DOHH2 (cell line): Measurements from ENCODE around the gene GPAM.
"Not testable (repeated sequence)": the region's sequence is repeated elsewhere in the genome, so short reads cannot be mapped to it uniquely, and the experiment has no call there.

Source experiments
- H3F3A ChIP-seq: fragments of 200-600 bp; sonication (generic), shearing (Covaris generic); 2 replicates; pipeline ENCODE4 v1.6.0; 2016; ENCODE audit warnings: antibody characterized with exemption, mild to moderate bottlenecking; ENCODE audit not compliant: control insufficient read depth, insufficient read depth
- H3K27ac ChIP-seq: fragments of 200-600 bp; sonication (generic); 2 replicates; pipeline ENCODE4 v1.5.1; 2014; ENCODE audit warnings: low read depth, mild to moderate bottlenecking, low read length, moderate library complexity
- H3K27me3 ChIP-seq: fragments of 200-600 bp; sonication (generic); 2 replicates; pipeline ENCODE4 v1.6.1; 2014; ENCODE audit warnings: mild to moderate bottlenecking, low read length, mixed read lengths; ENCODE audit not compliant: control insufficient read depth
- H3K36me3 ChIP-seq: fragments of 200-600 bp; sonication (generic); 2 replicates; pipeline ENCODE4 v1.6.1; 2014; ENCODE audit warnings: mild to moderate bottlenecking, low read length, moderate library complexity, mixed read lengths; ENCODE audit not compliant: control insufficient read depth
- H3K4me1 ChIP-seq: fragments of 200-600 bp; sonication (generic); 2 replicates; pipeline ENCODE4 v1.6.1; 2014; ENCODE audit warnings: mild to moderate bottlenecking, low read length, mixed read lengths; ENCODE audit not compliant: control insufficient read depth
- H3K4me2 ChIP-seq: fragments of 200-600 bp; sonication (generic); 2 replicates; pipeline ENCODE4 v1.6.0; 2014; ENCODE audit warnings: mild to moderate bottlenecking, low read length, moderate library complexity
- H3K4me3 ChIP-seq: fragments of 200-600 bp; sonication (generic); 2 replicates; pipeline ENCODE4 v1.5.1; 2014; ENCODE audit warnings: mild to moderate bottlenecking, low read length, mixed read lengths
- H3K79me2 ChIP-seq: fragments of 200-600 bp; sonication (generic); 2 replicates; pipeline ENCODE4 v1.6.1; 2014; ENCODE audit warnings: mild to moderate bottlenecking, low read length, mixed read lengths; ENCODE audit not compliant: control insufficient read depth
- H3K9me2 ChIP-seq: fragments of 200-600 bp; sonication (generic); replicated peaks from 2 replicates; pipeline ENCODE4 v1.6.1; 2014; ENCODE audit warnings: mild to moderate bottlenecking, low read length, mixed read lengths; ENCODE audit not compliant: control insufficient read depth
- H3K9me3 ChIP-seq: fragments of 200-600 bp; sonication (generic); 2 replicates; pipeline ENCODE4 v1.6.1; 2014; ENCODE audit warnings: antibody characterized with exemption, low read length, mixed read lengths; ENCODE audit not compliant: control insufficient read depth, insufficient read depth
- H4K20me1 ChIP-seq: fragments of 200-600 bp; sonication (generic); 2 replicates; pipeline ENCODE4 v1.6.0; 2014; ENCODE audit warnings: low read depth, mild to moderate bottlenecking, antibody characterized with exemption, low read length, moderate library complexity; ENCODE audit not compliant: control insufficient read depth, insufficient read depth
- CTCF ChIP-seq: fragments of 200-600 bp; sonication (generic); IDR thresholded peaks from one replicate; pipeline ENCODE4 v1.5.1; 2014; ENCODE audit warnings: antibody characterized with exemption, mild to moderate bottlenecking, low read depth, low read length; ENCODE audit not compliant: poor library complexity, severe bottlenecking
- EZH2phosphoT487 ChIP-seq: fragments of 200-600 bp; sonication (generic); IDR thresholded peaks from 2 replicates; pipeline ENCODE4 v1.6.1; 2017; ENCODE audit warnings: borderline replicate concordance, mild to moderate bottlenecking, antibody characterized with exemption, low read length, moderate library complexity, mixed read lengths

The GPAM gene

DNA sequence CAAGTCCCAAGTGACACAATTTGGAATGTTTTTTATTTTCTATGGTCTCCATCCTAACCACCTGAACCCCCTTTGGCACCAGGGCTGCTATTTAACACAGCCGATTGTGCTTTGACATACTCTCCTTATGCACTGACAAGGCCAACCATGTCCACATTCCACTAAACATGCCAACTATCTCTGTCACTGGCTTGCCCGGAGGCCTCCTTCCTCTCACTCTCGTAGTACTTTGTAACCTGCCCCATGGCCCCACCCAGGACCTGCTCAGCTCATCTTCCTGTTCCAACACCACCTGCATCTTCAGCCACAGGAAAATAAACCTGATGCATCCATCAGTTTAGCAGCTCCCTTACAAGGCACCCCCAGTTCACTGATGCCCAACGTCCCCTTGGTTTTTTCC, 63.1 kb downstream of the GPAM start:
- no peak overlapping the region for H3K27ac ChIP-seq
- TF ChIP-seq CTCF: no peak
- no peak for TF ChIP-seq EZH2phosphoT487

DNA sequence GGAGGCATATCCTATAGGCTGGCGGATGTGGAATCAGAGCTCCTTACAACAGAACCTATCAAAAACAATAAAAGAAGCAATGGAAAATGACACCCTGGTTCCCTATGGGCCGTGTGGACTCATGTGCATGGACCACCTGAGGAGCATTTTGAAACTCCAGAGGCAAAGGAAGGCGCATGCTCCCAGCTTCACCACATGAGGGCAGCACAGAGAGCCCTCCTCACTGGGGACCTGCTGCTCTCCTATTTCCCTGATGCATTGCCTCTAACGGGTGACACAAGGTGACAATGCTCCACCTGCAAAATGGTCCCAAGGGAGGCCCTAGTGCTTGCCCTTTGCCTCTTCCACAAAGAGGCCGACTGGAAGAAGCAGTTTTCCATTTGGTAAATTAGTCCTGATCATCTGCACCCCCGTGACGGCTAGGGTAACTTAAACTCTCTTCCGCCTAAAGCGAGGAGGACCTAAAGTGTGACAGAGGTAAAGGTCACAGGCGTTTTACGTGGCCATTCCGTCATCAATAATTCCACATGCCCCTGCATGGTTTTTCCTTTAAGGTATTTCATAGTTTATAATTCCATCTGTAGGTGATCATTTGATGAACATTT, 67.7 kb downstream of the GPAM start:
- no peaks in the 10 kb centered on the region for H3K4me1 ChIP-seq
- no peaks in the 10 kb centered on the region for H3K9me2 ChIP-seq
- TF ChIP-seq EZH2phosphoT487 (no peak), CTCF (peak; percentile 83)
- H3K27ac ChIP-seq: no peak overlapping the region
- H3K4me2 ChIP-seq: no peak overlapping the region
- no peaks in the 10 kb centered on the region for H3K79me2 ChIP-seq
- no peaks in the 10 kb centered on the region for H4K20me1 ChIP-seq
- no peaks in the 10 kb centered on the region for H3K9me3 ChIP-seq
- no peak overlapping the region for H3K4me3 ChIP-seq
- no peaks in the 10 kb centered on the region for H3F3A ChIP-seq
- no peaks in the 10 kb centered on the region for H3K36me3 ChIP-seq
- H3K27me3 ChIP-seq: no peaks in the 10 kb centered on the region

More for the DNA sequence above, 63.1 kb downstream of the GPAM start:
- no peaks in the 10 kb centered on the region for H3K36me3 ChIP-seq
- H3K4me3 ChIP-seq: no peak overlapping the region
- no peaks in the 10 kb centered on the region for H3K9me2 ChIP-seq
- no peaks in the 10 kb centered on the region for H3K4me1 ChIP-seq
- no peaks in the 10 kb centered on the region for H3F3A ChIP-seq
- no peaks in the 10 kb centered on the region for H3K9me3 ChIP-seq
- H3K27me3 ChIP-seq: no peaks in the 10 kb centered on the region
- no peak overlapping the region for H3K4me2 ChIP-seq
- H4K20me1 ChIP-seq: no peaks in the 10 kb centered on the region
- no peaks in the 10 kb centered on the region for H3K79me2 ChIP-seq

GRCh38 chr10:112109779-112110178, 73.8 kb downstream of the GPAM start:
- not testable (repeated sequence) for H3K9me3 ChIP-seq, H3K36me3 ChIP-seq, H3K4me3 ChIP-seq, H3K4me1 ChIP-seq, H3F3A ChIP-seq, H4K20me1 ChIP-seq, H3K4me2 ChIP-seq, H3K79me2 ChIP-seq, H3K9me2 ChIP-seq, H3K27me3 ChIP-seq, H3K27ac ChIP-seq
